Glomerular visceral epithelial cell (primary cell): ENCODE data around the gene INSR.
"Not testable (repeated sequence)": the region's sequence is repeated elsewhere in the genome, so short reads cannot be mapped to it uniquely, and the experiment has no call there.

Experiments
- DNase-seq: peaks from one replicate; pipeline ENCODE4 v3.0.0-alpha.2; 2016; ENCODE audit errors: extremely low spot score

The INSR gene

DNA sequence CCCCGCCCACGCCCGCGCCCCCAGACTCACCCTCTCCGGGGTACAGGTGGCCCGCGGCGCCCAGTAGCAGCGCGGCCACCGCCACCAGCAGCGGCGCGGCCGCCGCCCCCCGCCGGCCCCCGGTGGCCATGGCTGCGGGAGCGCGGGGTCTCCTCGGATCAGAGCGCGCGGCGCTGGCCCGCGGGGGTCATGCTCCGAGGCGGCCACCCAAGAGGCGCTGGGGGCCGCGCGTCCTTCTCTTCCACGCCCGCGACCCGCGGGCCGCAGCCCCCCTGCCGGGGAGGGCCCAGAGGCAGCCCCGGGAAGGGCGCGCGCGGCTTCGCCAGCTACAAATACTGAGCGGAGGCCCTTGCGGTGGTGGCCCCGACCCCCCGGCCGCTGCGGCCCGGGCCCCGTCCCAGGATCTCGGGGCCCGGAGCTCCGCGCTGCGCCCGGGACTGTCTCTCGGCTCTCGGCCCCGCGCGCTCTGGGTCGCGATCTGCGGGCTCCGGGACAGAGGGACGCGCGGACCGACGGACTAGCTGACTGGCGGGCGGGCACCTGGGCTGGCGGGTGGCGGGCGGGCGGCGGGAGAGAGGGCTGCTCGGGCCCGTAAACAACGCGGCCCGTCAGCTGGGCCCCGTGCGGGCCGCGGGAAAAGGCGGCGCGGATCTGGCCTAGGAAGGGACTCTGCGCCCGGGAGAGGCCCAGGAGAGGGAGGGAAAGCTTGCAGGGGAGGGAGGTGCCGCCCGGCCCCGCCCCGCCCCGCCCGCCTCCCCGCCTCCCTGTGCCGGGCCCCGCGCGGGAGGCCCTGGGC is at the start of gene INSR:
INSR (minus strand) TSS at position 653 of the 796 bp plus-strand sequence; CDS start at position 130, 523 bp downstream.
- peak; percentile 78 for DNase-seq

DNA sequence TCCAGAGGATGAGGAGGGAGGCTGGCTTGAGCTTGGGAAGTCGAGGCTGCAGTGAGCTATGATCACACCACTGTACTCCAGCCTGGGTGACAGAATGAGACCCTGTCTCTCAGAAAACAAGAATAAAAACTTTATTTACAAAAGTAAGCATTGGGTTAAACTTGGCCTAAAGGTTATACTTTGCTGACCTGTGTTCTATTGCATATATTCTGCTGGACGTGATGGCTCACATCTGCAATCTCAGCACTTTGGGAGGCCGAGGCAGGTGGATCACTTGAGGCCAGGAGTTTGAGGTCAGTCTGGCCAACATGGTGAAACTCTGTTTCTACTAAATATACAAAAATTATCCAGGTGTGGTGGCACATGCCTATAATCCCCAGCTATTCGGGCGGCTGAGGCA is 47.9 kb upstream of the INSR start:
- DNase-seq = no peak

DNA sequence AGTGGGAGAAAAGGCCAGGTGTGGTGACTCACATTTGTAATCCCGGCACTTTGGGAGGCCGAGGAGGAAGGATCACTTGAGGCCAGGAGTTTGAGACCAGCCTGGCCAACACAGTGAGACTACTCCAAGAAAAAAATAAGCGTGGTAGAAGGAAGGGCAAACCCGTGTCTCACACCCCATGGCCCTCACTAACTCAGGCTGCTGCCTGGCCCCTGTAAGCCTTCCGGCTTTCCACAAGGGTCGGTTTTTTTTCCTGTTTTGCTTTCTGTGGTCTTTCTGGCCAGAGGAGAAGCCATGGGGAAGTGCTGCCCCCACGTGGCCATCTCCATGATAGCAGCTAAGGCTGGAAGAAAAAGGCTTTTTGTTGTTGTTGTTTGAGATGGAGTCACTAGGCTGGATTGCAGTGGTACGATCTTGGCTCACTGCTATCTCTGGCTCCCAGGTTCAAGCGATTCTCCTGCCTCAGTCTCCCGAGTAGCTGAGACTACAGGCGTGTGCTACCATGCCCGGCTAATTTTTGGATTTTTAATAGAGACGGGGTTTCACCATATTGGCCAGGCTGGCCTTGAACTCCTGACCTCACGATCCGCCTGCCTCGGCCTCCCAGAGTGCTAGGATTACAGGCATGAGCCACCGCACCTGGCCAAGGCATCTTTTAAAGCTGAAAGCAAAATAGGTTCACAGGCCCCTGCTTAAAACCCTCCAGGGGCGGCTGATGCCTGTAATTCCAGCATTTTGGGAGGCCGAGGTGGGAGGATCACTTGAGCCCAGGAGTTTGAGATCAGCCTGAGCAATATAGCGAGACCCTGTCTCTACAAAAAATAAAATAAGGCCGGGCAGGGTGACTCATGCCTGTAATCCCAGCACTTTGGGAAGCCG is 47.0 kb upstream of the INSR start:
- peak; percentile 79 for DNase-seq

DNA sequence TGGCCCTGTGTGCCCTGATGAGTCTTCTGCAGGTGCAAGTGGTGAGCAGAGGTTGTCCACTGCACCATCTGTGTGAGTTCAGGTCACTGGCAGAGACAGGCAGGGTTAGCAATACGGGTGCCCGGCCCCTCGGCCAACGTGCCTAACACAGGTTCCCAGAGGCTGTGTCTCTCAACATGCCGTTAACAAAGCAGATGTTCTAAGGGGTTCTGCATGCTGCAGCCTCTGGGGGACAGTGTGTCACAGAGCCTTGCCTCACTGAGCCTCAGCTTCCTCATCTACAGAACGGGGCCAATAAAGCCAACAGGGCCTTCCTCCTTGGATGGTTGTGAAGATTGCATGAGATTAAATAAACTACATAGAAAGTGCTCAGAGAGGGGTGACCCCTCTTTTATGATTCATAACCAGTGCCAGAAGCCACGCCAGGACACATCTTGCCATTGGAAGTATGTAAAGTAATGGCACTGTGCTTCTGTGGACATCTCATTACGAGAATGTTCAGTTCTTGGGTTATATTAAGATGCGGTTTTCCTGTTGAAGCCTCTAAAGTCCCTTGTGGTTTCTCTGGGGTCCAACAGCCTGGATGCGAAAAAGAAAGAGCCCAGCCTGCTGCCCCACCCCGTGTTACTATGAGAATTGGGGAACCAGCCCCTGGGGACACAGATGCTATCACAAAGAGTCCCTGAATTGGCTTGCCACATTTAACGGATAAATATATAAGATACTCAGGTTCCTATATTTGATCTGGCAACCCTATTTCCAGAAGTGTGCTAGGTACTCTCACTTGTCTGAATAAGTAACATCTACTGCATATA is 43.4 kb upstream of the INSR start:
- DNase-seq = no peak

DNA sequence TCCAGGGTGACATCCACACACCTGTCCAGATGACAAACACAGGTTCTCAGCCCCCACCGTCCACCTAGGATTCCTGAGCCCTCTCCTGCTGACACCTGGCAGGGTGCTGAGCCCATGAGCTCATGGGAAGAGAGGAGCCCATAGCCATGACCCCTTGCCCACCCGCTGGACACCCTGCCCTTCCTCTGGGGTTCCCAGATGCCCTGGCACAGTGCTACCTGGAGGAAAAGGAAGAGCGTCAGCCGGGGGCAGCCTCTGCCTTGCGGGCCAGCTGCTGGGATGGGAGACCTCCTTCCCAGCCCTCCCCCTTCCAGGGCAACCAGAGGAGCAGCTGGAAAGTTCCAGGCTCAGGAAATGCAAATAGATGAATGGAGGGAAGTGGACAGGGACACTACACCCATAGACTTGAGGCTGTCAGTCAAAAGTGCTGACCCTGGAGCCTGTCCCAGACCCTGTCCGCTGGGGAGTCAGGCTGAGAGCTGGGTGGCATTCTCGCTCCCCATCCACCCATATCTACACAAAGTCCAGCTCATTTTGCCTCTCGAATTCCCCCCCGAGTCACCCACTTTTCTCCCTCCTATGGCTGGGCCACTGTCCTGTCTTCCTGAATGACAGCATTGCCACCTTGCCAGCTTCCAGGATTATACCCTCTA is 42.2 kb upstream of the INSR start:
- no peak for DNase-seq

DNA sequence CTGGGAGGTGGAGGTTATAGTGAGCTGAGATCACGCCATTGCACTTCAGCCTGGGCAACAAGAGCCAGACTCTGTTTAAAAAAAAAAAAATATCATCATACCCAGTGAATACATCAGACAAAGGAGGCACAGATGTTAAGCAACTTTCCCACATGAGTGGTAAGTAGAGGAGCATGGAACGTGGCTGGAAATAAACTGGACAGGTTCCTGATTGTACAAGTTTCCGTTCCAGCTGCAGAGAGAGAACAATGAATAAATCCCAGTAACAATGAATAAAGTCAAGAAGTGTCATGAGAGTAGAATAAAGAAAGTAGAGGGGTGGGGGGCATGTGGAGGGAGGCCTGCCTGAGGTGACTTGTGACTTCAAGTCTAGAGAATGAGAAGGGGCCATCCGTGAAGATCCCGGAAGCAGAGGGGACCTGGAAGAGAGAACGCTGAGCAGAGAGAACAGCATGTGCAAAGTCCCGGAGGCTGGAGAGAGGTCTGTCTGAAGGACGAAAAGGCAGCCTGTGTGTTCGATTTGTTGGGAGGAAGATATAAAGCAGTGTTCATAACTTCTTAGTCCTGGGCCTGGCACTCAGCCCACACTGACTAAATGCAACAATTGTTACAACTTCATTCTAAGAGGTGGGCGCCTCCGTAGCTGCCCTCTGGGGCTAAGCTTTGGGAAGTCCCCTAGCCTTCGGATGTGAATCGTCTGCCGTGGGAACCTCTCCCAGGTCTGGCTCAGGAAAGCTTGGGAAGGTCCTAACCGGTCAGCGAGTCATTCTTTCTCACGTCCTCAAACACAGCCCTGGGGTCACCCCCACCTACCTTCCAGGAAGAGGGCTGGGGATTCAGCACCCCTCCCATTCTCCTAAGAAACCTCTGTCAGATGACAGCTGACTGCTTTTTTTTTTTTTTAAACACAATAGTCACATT is 39.2 kb upstream of the INSR start:
- peak; percentile 21 for DNase-seq

DNA sequence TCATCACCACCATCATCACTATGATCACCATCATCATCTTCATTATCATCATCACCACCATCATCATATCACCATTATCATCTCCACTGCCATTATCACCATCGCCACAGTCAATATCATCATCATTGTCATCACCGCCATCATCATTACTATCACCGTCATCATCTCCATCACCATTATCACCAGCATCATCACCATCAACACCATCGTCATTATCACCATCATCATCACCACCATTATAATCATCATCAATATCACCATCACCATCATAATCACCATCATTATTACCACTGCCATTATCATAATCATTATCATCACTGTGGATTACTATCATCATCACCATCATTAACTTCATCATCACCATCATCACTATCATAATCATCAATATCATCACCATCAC is 37.2 kb upstream of the INSR start:
- DNase-seq = no peak

DNA sequence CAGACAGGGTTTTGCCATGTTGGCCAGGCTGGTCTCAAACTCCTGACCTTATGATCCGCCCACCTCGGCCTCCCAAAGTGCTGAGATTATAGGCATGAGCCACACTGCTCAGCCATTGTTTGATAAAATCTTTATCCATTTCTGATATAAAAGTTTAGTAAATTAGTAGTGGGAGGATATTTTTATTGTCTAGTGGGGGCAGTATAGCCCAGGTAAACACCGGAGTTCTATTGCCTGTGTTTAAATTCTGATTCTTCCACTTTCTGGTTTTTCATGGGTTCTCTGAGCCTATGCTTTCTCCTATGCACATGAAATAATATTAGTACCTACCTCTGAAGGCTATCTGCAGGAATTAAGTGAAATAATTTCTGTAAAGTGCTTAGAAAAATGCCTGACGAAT is 34.4 kb upstream of the INSR start:
- no peak for DNase-seq

DNA sequence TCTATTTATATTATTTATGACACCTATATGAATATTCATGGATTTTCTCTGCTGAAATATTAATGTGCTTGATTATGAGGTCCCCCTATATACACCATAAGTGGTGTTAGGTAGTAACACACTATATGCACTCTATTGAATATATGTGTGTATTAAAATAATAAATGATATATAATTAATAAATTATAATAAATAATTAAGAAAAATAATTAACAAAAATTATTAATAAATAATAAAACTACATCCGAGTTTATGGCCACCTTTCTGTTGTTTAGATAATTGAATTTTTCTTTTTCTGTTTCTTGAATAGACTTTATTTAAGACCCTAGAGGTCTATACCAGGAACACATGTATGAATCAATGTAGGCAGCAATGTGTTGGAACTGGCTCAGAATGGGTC is 33.6 kb upstream of the INSR start:
- DNase-seq = no peak

DNA sequence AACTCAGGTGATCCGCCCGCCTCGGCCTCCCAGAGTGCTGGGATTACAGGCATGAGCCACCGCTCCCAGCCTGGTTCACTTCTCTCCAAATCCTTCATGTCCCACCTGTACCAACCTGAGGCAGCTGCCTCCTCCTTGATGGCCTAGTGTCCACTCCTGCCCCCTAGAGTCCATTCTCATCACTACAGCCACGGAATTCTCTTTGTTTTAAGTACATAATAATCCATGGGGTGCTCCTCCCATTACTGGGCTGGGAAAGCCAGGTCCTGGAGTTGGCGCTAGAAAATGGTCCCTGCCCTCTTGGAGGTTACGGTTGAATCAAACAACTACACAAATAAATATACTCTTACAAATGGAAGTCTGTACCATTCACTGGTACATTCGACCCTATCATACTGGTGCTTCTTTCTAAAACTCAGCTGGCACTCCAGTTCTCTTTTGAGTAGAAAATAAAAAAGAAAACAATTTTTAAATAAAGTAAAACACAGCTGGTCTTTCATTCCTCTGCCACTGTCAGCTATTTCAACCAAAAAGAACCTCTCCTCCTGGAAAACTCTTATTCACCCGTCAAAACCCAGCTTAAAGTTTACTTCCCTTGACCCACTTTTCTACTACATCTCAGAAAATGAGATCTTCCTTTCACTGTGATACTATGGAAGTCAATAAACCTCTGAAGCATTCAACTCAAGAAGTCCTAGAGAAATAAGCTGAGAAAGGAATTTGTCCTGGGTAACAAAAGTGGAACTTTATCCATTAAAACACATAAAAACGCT is 32.1 kb upstream of the INSR start:
- peak; percentile 8 for DNase-seq

DNA sequence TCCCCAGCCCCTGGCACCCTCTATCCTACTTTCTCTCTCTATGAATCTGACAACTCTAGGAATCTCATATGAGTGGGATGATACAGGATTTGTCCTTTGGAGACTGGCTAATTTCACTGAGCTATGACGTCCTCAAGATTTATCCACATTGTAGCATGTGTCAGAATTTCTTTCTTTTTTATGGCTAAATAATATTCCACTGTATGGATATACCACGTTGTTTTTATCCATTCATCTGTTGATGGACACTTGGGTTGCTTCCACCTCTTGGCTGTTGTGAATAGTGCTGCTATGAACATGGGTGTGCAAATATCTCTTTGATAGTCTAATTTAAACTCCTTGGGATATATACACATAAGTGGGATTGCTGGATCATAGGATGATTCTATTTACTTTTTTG is 24.0 kb upstream of the INSR start:
- DNase-seq = no peak

DNA sequence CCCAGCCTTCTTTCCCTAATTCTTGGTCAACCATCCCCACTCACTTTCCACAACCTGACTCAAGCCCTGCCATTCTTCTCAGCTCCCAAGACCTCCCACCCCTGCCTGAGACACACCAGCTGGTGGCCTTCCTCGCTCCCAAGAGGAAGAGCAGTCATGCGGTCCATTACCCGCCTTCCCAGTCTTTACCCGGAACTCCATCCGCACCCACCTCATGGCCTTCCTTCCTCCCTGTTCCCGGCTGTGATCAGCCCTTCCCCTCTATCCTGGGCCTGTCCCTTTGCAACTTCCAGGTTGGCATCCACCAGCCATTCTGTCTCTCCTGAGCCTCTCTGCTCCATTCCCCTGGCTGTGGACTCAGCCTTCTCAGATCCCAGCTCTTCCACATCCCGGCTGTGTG is 18.6 kb upstream of the INSR start:
- no peak for DNase-seq

DNA sequence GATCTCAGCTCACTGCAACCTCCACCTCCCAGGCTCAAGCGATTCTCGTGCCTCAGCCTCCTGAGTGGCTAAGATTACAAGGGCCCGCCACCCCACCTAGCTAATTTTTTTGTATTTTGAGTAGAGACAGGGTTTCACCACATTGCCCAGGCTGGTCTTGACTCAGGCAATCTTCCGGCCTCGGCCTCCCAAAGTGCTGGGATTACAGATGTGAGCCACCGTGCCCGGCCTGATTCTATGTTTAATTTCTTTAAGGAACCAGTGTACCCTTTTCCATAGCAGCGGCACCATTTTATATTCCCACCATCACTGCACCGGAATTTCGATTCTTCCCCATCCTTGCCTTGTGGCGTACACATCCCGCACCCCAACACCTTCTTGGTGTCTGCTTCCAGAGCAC is 17.7 kb upstream of the INSR start:
- DNase-seq = no peak

DNA sequence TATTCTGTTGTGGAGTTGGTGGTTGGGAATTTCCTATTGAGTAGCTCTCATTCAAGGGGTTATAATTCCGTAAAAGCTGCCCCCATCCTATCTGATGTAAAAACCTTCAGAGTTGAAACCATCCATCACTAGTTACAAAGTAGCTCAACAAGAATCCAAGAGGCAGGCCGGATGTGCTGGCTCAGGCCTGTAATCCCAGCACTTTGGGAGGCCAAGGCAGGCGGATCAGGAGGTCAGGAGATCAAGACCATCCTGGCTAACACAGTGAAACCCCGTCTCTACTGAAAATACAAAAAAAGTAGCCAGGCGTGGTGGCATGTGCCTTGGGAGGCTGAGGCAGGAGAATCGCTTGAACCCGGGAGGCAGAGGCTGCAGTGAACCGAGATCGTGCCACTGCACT is 14.1 kb upstream of the INSR start:
- DNase-seq = not testable (repeated sequence)

DNA sequence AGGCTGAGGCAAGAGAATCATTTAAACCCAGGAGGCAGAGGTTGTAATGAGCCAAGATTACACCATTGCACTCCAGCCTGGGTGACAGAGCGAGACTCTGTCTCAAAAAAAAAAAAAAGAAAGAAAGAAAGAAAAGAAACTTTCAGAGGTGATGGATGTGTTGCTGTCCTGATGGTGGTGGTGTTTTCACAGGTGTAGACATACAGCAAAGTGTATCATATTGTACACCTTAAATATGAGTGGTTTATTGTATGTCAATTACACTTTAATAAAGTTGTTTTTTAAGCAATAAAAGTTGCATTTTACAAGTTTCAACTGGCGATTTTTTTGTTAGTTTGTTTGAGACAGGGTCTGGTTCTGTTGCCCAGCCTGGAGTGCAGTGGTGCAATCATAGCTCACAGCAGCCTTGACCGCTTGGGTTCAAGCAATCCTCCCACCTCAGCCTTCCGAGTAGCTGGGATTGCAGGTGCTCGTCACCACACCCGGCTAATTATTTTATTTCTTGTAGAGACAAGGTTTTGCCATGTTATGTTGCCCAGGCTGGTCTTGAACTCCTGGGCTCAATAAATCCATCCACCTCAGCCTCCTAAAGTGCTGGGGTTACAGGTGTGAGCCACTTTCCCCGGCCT is 13.5 kb upstream of the INSR start:
- no peak for DNase-seq

DNA sequence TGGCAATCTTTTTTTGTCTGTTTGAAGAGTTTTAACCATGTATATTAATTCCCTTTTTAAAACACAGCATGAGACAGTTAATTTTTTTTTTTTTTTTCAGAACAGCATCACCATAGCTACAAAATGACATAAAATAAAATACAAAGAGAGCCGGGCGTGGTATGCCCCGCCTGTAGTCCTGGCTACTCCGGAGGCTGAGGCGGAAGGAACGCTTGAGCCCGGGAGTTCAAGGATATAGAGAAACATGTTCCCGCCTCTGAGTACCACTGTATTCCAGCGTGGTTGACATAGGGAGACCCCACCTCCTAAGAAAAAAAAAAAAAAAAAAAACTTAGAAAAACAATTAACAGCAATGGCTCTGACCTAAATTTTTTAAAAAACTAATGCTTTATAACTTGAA is 10.0 kb upstream of the INSR start:
- DNase-seq = no peak

DNA sequence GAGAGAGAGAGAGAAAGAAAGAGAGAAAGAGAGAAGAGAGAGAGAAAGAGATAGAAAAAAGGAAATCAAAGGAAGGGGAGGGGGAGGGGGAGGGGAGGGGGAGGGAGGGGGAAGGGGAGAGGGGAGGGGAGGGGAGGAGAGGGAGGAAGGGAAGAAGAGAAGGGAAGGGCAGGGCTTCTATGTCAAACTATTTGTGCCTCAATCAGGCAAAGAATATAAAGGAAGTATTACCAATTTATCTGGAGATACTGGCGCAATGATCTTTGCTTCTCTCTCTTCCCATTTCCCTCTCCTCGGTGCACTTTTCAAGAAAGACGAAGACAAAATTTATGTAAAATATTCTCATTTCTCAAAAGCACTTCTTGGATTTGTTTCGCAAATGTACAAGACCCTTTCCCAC is 9.3 kb upstream of the INSR start:
- no peak for DNase-seq

DNA sequence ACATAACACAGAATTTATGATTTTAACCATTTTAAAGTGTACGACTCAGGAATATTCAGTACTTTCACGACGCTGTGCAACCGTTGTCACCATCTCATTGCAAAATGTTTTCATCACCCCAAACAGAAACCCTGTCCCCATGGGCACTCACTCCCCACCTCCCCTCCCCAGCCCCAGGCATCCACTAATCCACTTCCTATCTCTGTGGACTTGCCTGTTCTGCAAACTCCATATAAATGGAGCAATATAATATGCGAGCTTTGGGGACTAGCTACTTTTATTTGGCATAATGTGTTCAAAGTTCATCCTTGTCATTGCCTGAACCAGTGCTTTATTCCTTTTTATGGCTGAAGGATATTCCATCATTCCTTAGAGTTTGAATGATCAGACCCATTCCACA is 7.3 kb upstream of the INSR start:
- DNase-seq = no peak

DNA sequence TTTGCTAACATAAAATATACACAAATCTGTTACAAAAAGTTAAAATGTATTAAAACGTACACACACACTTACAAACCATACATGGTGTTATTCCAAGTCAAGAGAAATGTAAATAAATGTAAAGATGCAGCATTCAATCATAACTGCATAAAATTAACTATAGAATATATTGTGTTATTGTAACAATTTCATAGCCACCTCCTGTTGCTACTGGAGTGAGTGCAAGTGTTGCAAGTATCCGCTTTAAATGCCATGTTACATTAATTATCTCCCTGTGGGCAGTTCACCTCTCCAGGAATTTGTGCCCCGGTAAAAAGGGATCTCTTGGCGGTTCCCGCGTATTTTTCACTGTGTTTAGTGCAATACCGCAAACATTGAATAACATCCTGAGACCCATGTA is 3.5 kb upstream of the INSR start:
- no peak for DNase-seq
